HG03103 (cell line): Measurements from ENCODE around the gene STK10.
"Not testable (repeated sequence)": the region's sequence is repeated elsewhere in the genome, so short reads cannot be mapped to it uniquely, and the experiment has no call there.

Source experiments
- ATAC-seq: cut with Tn5 transposase; IDR thresholded peaks from one replicate; pipeline ENCODE4 v1.9.1; 2021; ENCODE audit warnings: low read depth; ENCODE audit not compliant: unreplicated experiment

The STK10 gene

GRCh38 chr5:172029876-172030275 is 158.1 kb downstream of the STK10 start:
- ATAC-seq = no peak

DNA sequence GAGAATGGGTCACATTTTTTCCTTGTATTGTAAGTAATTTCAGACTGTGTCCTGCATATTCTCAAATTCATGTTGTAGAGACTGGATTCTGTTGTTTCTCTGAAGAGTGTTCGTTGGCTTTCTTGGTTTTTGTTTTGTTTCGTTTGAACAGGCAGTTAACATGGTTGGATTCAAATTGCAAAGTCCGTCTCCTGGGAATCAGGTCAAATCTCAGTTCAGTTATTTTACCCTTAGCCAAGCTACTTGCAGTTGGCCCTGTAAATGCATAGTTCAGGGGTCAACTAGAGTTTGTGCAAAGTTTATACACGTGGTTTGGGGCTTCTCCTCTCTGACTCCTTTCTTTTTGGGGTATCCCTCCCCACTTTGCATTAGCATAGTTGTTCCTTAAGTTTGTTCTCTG is 159.9 kb downstream of the STK10 start:
- ATAC-seq = no peak

- ATAC-seq = not testable (repeated sequence)
Measured at GRCh38 chr5:172020110-172020786, 167.8 kb downstream of the STK10 start.

GRCh38 chr5:172015346-172015745 is 172.7 kb downstream of the STK10 start:
- no peak for ATAC-seq

DNA sequence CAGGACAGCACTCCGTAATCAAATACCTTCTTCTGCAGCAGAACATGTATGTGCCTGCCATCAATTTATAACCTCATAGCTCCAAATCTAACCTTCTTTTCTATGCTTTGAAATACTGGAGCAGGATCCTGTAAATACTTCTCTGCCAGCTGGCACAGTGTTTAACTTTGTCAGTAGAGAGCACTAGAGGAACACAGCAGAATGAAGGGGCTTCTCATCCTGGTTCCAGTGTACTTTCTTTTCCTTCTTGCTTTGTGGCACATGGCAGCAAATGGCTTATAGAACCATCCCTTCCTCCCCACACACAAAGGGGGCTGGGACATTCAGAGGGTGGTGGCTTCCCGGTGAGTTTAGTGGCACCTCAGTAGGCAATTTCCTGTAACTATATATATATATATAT is 177.7 kb downstream of the STK10 start:
- no peak for ATAC-seq

- no peak for ATAC-seq
Measured at GRCh38 chr5:172009536-172010270, 178.3 kb downstream of the STK10 start.

GRCh38 chr5:172008689-172009141 is 179.3 kb downstream of the STK10 start:
- ATAC-seq = no peak

- no peak for ATAC-seq
Measured at GRCh38 chr5:172008111-172008455, 179.9 kb downstream of the STK10 start.

DNA sequence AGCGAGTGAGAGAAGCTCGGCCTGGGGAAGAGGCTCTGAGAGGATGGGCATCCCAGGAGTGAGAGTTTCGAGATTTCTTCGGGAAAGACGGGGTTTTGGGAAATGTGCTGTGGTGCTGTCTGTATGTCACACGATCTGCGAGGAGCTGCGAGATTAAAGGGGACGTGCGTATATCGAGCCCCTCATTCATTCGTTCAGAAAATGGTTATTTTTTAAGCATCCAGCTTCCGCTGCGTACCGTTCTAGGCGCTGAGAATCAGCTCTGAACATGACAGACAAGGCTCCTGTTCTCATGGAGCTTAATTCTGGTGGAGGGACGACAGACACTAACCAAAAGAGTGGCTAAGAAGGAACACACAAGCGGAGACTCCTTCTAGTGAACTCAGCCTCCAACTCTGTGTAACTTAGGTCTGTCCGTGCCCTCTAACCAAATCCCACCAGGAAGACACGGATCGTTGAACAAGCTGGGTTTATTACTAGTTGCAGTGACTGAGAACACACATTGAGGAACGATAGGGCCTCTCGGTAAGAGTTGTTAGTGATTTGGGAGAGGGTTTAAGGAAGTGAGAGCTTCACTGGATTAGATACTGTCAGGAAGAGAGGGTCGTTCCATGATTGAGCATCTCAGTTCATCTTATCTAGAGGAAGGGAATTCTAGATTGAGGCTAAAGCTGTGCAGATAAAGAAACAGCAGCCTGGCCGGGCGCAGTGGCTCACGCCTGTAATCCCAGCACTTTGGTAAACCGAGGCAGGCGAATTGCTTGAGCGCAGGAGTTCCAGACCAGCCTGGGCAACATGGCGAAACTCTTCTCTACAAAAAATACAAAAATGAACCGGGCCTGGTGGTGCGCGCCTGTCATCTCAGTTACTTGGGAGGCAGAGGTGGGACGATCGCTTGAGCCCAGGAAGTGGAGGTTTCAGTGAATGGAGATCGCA is 180.6 kb downstream of the STK10 start:
- no peak for ATAC-seq

DNA sequence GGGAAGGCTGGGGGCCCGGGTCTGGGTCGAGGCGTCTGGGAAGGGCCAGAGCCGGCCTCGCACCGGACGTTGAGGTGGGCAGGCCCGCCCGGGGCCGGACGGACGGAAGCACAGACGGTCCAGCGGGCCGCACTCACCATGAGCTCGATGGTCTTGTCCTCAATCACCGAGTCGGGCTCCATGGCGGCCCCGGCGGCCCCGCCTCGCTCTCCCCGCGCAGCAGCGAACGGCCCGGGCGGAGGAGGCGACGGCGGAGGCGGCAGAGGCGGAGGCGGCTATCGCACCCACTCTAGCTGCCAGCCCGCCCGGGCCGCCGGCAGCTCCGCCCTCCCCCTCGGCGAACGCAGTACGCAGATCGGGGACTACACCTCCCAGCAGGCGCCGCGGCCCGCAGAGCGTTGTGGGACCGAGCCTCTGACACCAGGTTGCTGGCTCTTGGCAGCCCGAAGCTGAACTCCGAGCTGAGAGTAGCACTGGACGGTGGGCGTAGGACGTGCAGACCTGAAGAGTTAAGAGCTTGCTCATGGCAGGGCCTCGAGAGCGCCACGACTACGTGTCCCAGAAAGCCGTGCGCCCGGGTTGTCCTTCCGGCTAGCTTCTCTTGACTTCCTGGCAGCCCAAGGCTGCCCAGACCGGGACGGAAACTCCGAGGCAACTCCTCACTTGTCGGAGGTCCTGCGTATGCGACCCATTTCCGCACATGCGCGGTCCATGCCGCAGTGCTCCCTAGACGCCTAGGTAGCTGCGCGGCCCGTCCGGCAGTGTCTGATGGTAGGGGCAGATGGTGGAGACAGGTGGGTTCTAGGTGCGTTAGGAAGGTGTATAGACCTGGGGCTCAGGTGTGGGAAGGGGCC is 181.5 kb downstream of the STK10 start, which contains the start of gene FBXW11:
TSS of gene FBXW11 (minus strand) at position 318 of the 854 bp plus-strand sequence. CDS start at position 182, 136 bp downstream.
- ATAC-seq = peak; percentile 75

- ATAC-seq = no peak
Measured at GRCh38 chr5:172005708-172006320, 182.2 kb downstream of the STK10 start.

- no peak for ATAC-seq
Measured at GRCh38 chr5:172004824-172005237, 183.2 kb downstream of the STK10 start.

DNA sequence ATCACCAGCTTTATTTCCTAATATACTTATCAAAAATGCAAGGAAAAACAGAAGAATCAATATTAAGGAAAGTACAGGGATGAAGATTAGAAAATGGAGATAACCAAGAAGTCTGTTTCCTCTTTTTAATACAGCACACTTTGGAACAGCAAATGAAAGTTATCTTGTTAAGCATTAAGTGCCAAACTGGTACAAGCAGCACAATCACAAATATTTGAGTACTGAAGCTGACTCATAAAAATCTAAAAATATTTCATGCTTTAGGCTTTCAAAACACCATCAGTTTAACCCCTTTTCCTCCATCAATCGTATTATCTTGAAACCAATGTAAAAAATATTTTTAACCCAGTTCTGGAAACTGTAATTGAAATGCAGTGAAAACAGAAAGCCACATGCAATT is 184.3 kb downstream of the STK10 start:
- no peak for ATAC-seq

DNA sequence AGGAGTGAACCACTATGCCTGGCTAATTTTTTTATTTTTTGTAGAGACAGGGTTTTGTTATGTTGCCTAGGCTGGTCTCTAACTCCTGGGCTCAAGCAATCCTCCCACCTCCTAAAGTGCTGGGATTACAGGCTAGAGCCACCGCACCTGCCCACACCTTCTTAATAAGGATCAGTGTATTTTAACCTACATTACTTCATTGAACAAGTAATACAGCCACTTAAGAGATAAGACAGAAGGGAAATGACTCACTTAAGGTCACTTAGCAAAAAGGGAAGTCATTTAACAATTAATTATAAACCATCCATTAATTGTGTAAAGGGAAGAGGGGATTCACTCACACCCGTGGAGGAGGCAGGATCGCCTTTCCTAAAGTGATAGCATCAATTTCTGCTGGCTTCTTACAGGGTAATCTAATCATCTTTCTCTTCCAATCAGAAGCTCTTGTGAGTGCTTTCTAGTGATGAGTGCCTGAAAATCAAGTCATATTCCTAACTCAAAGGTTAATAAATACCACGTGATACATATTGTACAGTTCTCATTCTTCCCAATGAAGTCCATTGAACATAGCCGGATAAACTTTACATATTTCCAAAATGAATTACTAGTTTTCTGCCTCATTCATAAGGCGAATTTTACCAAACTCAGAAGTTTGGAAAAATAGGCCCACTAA is 185.0 kb downstream of the STK10 start:
- no peak for ATAC-seq

- no peak for ATAC-seq
Measured at GRCh38 chr5:172002310-172002709, 185.7 kb downstream of the STK10 start.

DNA sequence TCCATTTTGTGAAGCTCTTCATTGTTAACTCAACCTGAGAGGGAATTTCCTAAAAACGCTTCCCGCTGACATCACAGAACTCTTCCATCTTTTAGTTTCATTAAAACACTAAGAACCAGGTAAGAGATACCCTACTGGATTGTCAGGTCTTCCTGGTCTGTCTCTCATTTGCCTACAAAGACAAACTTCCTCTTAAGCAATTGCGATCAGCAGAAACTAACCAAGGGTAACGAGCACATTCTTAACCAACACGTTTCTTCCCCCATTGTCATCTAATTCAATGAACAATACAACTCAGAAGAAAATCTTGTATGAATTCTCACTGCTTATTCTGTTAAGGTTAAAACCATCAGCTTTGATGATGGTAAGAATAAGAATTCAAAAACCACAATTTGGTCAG is 188.1 kb downstream of the STK10 start:
- ATAC-seq = no peak

DNA sequence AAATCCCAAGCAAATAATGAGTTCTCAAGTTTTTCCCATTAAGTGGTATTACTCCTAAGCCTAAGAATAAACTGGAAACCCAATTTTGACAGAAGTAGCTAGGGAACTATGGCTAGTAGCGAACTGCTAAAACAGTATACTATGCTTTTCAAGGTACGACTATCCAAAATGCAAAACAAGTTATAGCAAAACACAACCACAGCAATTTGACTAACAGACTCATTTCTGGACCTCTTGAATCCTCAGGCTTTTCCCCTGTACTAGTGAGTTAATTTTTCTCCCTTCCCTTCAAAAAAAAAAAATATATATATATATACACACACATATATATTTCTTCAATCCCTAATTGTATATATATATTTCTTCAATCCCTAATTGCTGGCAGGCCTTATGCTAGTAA is 188.9 kb downstream of the STK10 start:
- no peak for ATAC-seq

DNA sequence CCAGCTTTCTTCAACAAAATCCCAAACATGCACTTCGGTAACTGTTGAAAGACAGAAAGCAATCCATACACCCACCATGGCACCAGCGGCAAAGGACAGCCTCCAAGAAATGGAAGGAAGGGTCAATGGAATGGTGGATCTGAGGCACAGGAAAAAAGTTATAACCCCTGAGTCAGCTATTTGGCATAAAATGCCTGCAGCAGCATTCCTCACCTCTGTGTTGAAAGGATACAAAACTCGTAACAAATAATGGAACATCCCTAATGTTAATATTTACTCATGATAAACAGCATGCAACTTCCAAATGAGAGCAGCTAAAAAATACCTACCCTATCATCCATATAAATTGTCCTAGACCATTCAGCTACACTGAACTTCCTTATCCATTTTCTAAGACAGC is 191.0 kb downstream of the STK10 start:
- ATAC-seq = no peak

GRCh38 chr5:171992813-171993212 is 195.2 kb downstream of the STK10 start:
- no peak for ATAC-seq
